Suprapubic skin (tissue), 4 donors: Measurements from ENCODE around the gene NCOA6. TPM values are rescaled to one million over a fixed set of nuclear protein-coding genes. Genes with fewer than 3 reads are reported as not detected.

Experiments
- DNase-seq, 2 donors: peaks; one replicate each; pipeline ENCODE4 v3.0.0-alpha.2; 2019; ENCODE audit warnings: low spot score in 2 of 2
- H3K27ac ChIP-seq: fragments of 200-600 bp; sonication (generic); one replicate; pipeline ENCODE4 v1.5.1; 2019
- H3K27me3 ChIP-seq: fragments of 200-600 bp; sonication (generic); one replicate; pipeline ENCODE4 v1.5.1; 2019
- H3K36me3 ChIP-seq: fragments of 200-600 bp; sonication (generic); one replicate; pipeline ENCODE4 v1.5.1; 2019
- H3K4me1 ChIP-seq: fragments of 200-600 bp; sonication (generic); one replicate; pipeline ENCODE4 v1.5.1; 2019
- H3K4me3 ChIP-seq: fragments of 200-600 bp; sonication (generic); one replicate; pipeline ENCODE4 v1.5.1; 2019; ENCODE audit warnings: mild to moderate bottlenecking
- H3K9me3 ChIP-seq: fragments of 200-600 bp; sonication (generic); one replicate; pipeline ENCODE4 v1.5.1; 2019
- CTCF ChIP-seq, 2 donors: fragments of 200-600 bp in 1 of 2; fragments of 450-650 bp in 1 of 2; sonication (generic) in 1 of 2; IDR thresholded peaks; one replicate each; pipeline ENCODE4 v1.5.1; 2016 to 2019; ENCODE audit warnings: antibody characterized with exemption in 2 of 2, mild to moderate bottlenecking in 1 of 2, moderate library complexity in 1 of 2
- EP300 ChIP-seq: sonication (generic); formaldehyde crosslinking; IDR thresholded peaks from one replicate; pipeline ENCODE4 v1.6.1; 2017; ENCODE audit warnings: antibody characterized with exemption
- POLR2A ChIP-seq, 2 donors: fragments of 450-650 bp; IDR thresholded peaks; one replicate each; pipeline ENCODE4 v1.6.1; 2017; ENCODE audit warnings: antibody characterized with exemption in 2 of 2, mild to moderate bottlenecking in 2 of 2, moderate library complexity in 2 of 2
- POLR2AphosphoS5 ChIP-seq, 3 donors: sonication (generic); formaldehyde crosslinking; IDR thresholded peaks; one replicate each; pipeline ENCODE4 v1.6.1; 2017; ENCODE audit warnings: antibody characterized with exemption in 3 of 3
- WGBS: methylation state at CpG from one replicate; pipeline ENCODE4 v1.1.5; 2018; 5-methylcytosine and 5-hydroxymethylcytosine counted together
- total RNA-seq, 4 donors: library from RNA; depleted of rRNA; stranded (reverse); fragments of >200 nt; gene quantifications; one replicate each; pipeline ENCODE4 v1.1.0, GENCODE V29; 2016

The NCOA6 gene
- total RNA-seq, 4 donors from 2014 or later, result 27.7 to 48.4 (median 40.5) TPM

GRCh38 chr20:34762031-34762555 lies 63.4 kb downstream of the NCOA6 start:
- Histone ChIP-seq H3K4me3 (no peak overlapping the region), H3K9me3 (no peaks in the 10 kb centered on the region), H3K27ac (no peak overlapping the region), H3K36me3 (peaks cover 93% of the 10 kb centered on the region), H3K4me1 (no peaks in the 10 kb centered on the region), H3K27me3 (no peaks in the 10 kb centered on the region)
- DNase-seq, result no peak
- 94% methylated on average over 1 of the region's 1 CpG for WGBS
- TF ChIP-seq POLR2A (IDR thresholded peaks at IDR 0.05), result no peak
- no peak for TF ChIP-seq CTCF (IDR thresholded peaks at IDR 0.05)
- no peak for TF ChIP-seq EP300
- TF ChIP-seq POLR2AphosphoS5 (IDR thresholded peaks at IDR 0.05), result no peak

DNA sequence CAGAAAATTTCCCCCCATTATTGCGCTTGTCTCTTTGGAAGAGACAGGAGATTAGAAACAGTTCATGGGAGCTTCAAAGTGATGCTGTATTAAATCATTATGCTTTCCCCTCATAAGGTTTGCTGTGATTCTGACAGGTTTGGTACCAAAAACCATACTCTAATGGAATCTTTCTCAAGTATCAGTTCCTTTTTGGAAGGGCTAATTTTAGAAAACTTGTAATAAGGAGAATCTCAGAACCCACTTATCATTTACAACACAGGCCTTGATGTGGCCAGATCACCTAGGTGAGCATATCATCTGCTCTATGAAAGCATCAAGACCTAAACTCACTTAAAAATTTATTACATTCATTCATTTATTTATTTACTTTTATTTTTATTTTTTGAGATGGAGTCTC lies 70.1 kb downstream of the NCOA6 start:
- Histone ChIP-seq H3K27me3 (no peaks in the 10 kb centered on the region), H3K36me3 (peaks cover 91% of the 10 kb centered on the region), H3K9me3 (no peaks in the 10 kb centered on the region), H3K27ac (no peak overlapping the region), H3K4me1 (no peaks in the 10 kb centered on the region), H3K4me3 (no peak overlapping the region)
- 100% methylated on average over 1 of the region's 1 CpG for WGBS
- no peak for DNase-seq
- TF ChIP-seq CTCF (IDR thresholded peaks at IDR 0.05), result no peak
- TF ChIP-seq EP300, result no peak
- no peak for TF ChIP-seq POLR2AphosphoS5 (IDR thresholded peaks at IDR 0.05)
- no peak for TF ChIP-seq POLR2A (IDR thresholded peaks at IDR 0.05)

DNA sequence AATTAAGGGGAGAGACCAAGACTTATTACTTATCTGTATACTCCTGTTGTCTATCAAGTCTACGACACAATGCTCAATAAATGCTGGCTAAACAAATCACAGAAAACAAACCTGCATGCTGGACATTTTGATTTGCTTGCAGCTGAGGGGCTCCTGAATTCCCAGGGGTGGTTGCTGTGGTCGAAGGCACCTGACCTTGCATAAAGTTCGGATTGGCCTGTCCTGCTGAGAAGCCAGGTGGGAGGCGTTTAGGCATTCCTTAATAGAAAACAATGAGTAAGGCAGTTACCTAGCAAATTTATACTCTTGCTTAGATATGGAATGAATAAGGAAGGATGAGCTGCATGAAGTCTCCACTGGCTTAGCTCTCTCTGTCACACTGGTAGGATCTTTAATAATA lies 70.8 kb downstream of the NCOA6 start:
- H3K9me3 ChIP-seq, result no peaks in the 10 kb centered on the region
- 90% methylated on average over 4 of the region's 4 CpGs for WGBS
- H3K27me3 ChIP-seq, result no peaks in the 10 kb centered on the region
- H3K4me3 ChIP-seq, result no peak overlapping the region
- no peaks in the 10 kb centered on the region for H3K4me1 ChIP-seq
- no peak overlapping the region for H3K27ac ChIP-seq
- DNase-seq, result no peak
- H3K36me3 ChIP-seq, result peaks cover 91% of the 10 kb centered on the region
- TF ChIP-seq POLR2A (IDR thresholded peaks at IDR 0.05) (no peak), EP300 (no peak), CTCF (IDR thresholded peaks at IDR 0.05) (no peak), POLR2AphosphoS5 (IDR thresholded peaks at IDR 0.05) (no peak)

DNA sequence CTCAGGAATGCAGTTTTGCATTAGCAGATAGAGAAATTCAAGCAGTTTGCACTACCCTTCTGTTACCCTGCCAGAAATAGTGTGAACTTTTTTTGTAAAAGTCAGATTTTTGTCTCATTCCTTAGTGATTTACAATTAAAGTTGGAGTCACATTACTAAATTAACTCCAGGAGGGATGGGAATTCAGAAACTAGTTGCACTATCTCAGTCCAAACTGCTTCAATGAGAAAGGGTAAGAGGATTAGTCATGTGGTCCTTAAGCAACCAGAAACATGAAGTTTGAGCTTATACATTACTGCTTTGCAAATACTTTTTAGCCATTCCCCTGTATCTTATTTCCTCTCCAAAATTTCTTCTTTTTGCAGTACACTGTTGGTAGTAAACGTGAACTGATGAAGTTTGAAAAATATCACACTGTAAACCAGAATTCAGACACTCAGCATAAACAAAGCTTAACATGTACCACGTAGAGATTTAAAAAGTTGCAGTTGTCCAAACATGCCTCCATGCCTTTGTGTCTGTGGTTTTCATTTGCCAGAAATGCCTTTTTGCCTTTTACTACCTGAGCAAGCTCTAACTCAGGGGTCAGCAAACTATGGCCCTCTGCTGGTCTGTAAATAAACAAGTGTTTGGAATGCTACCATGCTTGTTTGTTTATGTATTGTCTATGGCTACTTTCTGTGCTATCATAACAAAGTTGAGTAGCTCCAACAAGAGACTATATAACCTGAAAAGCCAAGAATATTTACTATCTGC lies 71.6 kb downstream of the NCOA6 start:
- TF ChIP-seq EP300 (no peak), POLR2A (IDR thresholded peaks at IDR 0.05) (no peak), POLR2AphosphoS5 (IDR thresholded peaks at IDR 0.05) (no peak), CTCF (IDR thresholded peaks at IDR 0.05) (no peak)
- Histone ChIP-seq H3K27ac (no peak overlapping the region), H3K9me3 (no peaks in the 10 kb centered on the region), H3K27me3 (no peaks in the 10 kb centered on the region), H3K4me1 (no peaks in the 10 kb centered on the region), H3K4me3 (no peak overlapping the region), H3K36me3 (peaks cover 93% of the 10 kb centered on the region)
- no peak for DNase-seq
- 49% methylated on average over 2 of the region's 2 CpGs for WGBS

GRCh38 chr20:34751453-34751852 lies 74.0 kb downstream of the NCOA6 start:
- 97% methylated on average over 3 of the region's 3 CpGs for WGBS
- no peaks in the 10 kb centered on the region for H3K4me1 ChIP-seq
- peaks cover 85% of the 10 kb centered on the region for H3K36me3 ChIP-seq
- DNase-seq, result no peak
- no peak for TF ChIP-seq POLR2A (IDR thresholded peaks at IDR 0.05)
- TF ChIP-seq CTCF (IDR thresholded peaks at IDR 0.05), result no peak
- TF ChIP-seq POLR2AphosphoS5 (IDR thresholded peaks at IDR 0.05), result no peak
- no peak for TF ChIP-seq EP300
- H3K27ac ChIP-seq, result no peak overlapping the region
- no peaks in the 10 kb centered on the region for H3K9me3 ChIP-seq
- no peaks in the 10 kb centered on the region for H3K27me3 ChIP-seq
- H3K4me3 ChIP-seq, result no peak overlapping the region
